ENCODE data around the gene ROPN1.

DNA sequence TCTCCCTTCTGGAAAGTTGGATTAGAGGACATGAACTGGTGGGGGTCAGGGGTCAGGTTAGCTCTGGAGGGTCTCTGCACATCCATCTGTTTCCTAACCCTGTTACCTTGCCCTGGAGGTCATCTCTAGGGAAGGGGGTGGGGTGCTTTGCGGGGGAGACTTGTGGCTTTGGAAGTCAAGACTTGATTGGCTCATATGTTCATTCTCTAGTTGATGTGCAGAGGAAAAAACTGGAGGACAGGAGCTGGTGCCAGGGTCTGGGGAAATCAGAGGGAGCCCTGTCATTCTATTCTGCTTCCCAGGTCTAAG lies 42.9 kb upstream of the ROPN1 start:
- TF ChIP-seq, protein P1, sequence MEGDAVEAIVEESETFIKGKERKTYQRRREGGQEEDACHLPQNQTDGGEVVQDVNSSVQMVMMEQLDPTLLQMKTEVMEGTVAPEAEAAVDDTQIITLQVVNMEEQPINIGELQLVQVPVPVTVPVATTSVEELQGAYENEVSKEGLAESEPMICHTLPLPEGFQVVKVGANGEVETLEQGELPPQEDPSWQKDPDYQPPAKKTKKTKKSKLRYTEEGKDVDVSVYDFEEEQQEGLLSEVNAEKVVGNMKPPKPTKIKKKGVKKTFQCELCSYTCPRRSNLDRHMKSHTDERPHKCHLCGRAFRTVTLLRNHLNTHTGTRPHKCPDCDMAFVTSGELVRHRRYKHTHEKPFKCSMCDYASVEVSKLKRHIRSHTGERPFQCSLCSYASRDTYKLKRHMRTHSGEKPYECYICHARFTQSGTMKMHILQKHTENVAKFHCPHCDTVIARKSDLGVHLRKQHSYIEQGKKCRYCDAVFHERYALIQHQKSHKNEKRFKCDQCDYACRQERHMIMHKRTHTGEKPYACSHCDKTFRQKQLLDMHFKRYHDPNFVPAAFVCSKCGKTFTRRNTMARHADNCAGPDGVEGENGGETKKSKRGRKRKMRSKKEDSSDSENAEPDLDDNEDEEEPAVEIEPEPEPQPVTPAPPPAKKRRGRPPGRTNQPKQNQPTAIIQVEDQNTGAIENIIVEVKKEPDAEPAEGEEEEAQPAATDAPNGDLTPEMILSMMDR (IDR thresholded peaks at IDR 0.05; ENCODE audit: low read length): no peak
- no peak for TF ChIP-seq EZH2 (IDR thresholded peaks at IDR 0.05; ENCODE audit: borderline replicate concordance, low read length)
